ENCODE measurements around the gene PEAK1.

DNA sequence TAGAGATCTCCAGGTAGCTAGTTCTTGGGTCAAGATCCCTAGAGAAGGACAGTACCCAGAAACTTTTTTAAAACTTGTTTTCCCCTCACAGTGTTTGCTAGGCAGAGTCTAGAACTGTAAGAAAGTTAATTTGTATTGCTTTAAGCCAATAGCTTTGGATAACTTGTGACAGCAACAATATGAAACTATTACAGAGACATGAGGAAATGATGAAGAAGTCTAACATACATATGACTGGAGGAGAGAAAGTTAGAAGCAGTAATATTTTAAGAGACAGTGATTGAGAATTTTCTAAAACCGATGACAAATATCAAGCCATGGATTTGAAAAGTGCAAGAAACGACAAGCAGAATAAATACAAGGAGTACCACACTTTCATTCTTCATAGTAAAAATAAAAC lies 10.7 kb upstream of the PEAK1 start:
- TF ChIP-seq SNAI2 (CRISPR knock-in tag; IDR thresholded peaks at IDR 0.05) (no peak), RARB (CRISPR knock-in tag; IDR thresholded peaks at IDR 0.05) (no peak), GLIS3 (CRISPR knock-in tag; IDR thresholded peaks at IDR 0.05) (no peak), ZNF565 (CRISPR knock-in tag; conservative IDR thresholded peaks at IDR 0.05; ENCODE audit: low read depth) (no peak), ZC3H10 (CRISPR knock-in tag; IDR thresholded peaks at IDR 0.05) (no peak), TOX (CRISPR knock-in tag; IDR thresholded peaks at IDR 0.05; ENCODE audit: borderline replicate concordance) (no peak), ZNF8 (CRISPR knock-in tag; IDR thresholded peaks at IDR 0.05) (no peak), ZFP3 (CRISPR knock-in tag; IDR thresholded peaks at IDR 0.05) (no peak), ZNF70 (CRISPR knock-in tag; IDR thresholded peaks at IDR 0.05) (no peak), CSDC2 (CRISPR knock-in tag; IDR thresholded peaks at IDR 0.05) (no peak)
- TF ChIP-seq, protein P1, sequence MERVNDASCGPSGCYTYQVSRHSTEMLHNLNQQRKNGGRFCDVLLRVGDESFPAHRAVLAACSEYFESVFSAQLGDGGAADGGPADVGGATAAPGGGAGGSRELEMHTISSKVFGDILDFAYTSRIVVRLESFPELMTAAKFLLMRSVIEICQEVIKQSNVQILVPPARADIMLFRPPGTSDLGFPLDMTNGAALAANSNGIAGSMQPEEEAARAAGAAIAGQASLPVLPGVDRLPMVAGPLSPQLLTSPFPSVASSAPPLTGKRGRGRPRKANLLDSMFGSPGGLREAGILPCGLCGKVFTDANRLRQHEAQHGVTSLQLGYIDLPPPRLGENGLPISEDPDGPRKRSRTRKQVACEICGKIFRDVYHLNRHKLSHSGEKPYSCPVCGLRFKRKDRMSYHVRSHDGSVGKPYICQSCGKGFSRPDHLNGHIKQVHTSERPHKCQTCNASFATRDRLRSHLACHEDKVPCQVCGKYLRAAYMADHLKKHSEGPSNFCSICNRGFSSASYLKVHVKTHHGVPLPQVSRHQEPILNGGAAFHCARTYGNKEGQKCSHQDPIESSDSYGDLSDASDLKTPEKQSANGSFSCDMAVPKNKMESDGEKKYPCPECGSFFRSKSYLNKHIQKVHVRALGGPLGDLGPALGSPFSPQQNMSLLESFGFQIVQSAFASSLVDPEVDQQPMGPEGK (CRISPR knock-in tag; IDR thresholded peaks at IDR 0.05; ENCODE audit: borderline replicate concordance) = no peak

Data from SK-N-SH treated with all-trans-retinoic acid at 6 μM for 48 hours (cell line).